ENCODE measurements around the gene DDX46.
A peak's percentile ranks its signal among the peaks of the same experiment; 100 is the strongest.
"Not testable (repeated sequence)": the region's sequence is repeated elsewhere in the genome, so short reads cannot be mapped to it uniquely, and the experiment has no call there.

Gene DDX46

DNA sequence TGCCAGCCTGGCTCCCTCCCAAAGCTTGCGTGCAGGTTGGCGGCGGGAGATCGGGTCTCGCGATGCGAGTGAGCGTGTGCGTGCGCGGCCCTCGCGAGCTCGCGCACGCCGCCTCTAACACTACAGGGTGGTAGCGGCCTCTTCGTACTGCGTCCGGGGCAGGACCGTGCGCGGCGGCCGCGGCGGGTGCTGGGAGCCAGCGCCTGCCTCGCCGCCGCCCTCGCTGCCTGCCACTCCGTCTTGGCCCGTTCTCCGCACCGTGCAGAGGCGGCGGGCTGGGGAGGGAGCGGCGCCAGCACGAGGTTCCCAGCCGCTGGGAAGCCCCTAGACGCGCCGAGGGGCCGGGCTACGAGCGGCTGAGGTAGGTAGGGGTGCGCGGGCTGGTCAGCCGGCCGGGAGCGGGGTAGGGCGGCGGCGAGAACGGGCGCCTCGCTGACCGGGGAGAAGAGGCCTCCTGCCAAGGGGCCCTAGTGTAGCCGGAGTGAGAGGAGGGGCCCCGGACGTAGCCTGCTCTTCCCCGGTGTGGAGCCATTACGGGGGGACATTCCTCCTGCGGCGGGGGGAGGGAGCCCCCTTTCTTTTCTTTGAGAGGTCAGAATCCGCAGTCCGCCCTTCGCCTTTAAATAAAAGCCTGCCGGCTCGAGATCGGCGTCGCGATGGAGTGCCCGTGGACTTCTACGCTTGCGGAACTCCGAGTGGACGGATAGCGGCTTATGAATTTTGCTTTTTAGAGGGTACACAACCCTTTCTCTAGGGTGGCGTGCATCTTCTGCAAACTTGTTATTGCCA lies 87.5 kb downstream of the DDX46 start, which contains the start of gene C5orf24:
Gene C5orf24, plus strand, starts transcription at position 117 of the 789 bp plus-strand sequence. CDS start 8,933 bp downstream, outside the sequence.
- DNase-seq: peak; percentile 84

DNA sequence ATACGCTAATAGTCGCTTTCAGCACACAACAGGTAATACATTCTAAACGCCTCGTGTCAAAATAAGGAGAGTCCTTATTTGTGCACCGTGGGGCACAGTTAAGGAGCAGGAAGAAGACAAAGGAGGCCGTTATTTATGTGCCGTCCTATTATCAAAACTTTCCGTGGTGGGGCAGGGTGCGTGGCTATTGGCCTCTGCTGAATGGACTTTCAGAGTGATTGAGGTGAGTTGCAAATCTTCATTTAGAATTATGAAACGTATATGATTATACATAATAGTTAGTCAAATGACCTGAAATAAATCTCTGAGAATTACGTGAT lies 88.0 kb downstream of the DDX46 start:
- DNase-seq: no peak

DNA sequence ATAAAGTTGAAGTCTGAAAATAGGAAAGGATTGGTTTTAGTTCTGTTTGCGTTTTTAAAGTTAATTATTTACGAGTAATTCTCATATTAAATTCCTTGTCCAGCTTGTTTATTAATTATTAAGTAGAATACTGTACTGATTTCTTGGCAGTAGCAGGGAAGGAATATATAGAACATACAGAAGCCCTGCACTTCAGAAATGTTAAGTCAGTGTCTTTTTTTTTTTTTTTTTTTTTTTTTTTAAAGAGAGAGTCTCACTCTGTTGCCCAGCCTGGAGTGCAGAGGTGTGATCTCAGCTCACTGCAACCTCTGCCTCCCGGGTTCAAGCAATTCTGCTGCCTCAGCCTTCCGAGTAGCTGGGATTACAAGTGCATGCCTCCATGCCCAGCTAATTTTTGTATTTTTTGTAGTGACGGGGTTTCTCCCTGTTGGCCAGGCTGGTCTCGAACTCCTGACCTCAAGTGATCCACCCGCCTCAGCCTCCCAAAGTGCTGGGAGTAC lies 90.9 kb downstream of the DDX46 start:
- DNase-seq: not testable (repeated sequence)

DNA sequence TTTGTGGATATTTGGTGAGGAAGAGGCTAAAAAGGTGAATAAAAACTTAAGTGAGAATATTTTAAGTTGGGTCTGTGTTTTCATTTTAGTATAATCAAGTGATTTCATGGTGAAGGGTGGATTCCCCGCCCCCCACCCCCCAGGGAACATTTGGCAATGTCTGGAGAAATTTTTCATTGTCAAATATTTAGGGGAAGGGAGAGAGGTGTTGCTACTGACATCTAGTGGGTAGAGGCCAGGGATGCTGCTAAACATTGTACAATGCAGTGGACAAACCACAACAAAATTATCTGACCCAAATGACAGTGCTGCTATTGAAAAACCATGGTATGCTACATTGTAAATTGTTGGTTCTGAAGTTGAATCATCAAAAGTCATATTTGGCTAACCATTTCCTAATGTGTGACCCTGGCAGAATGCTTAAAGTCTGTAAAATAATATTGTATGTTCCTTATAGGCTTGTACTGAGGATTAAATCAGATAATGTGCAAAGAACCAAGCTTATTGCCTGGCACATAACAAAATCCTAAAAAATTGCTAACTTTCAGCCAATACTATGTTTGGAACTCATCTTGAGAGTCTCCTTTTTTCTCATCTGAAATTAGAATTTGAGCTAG lies 92.8 kb downstream of the DDX46 start:
- DNase-seq: no peak

DNA sequence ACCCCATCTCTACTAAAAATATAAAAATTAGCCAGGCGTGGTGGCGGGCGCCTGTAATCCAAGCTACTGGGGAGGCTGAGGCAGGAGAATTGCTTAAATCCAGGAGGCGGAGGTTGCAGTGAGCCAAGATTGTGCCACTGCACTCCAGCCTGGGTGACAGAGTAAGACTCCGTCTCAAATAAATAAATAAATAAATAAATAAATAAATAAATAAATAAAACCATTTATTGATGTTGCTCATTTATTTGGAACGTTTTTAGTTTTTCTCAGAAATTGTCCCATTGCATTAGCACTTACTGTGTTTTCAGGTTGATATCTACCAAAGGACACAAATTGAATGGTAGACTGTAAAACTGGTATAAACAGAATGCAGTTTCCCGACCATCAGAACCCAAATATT lies 97.9 kb downstream of the DDX46 start:
- DNase-seq: not testable (repeated sequence)

DNA sequence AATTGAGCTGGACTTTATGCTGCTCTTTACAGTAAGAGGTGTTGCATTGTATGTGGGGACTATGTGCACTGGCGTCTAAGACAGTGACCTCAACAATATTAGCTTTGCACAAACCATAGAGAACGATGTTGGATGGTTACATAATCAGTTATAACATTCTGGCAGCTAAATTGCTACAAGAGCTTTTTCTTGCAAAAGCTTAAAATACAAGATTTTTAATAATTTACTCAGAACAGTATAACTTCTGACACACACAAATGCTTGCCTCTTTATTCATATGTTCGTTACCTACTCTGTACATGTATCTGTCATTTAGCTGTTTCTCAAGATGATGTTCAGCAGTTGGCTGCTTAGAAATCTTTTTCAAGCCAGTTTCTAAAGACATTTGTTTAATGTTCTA lies 98.8 kb downstream of the DDX46 start:
- no peak for DNase-seq

DNA sequence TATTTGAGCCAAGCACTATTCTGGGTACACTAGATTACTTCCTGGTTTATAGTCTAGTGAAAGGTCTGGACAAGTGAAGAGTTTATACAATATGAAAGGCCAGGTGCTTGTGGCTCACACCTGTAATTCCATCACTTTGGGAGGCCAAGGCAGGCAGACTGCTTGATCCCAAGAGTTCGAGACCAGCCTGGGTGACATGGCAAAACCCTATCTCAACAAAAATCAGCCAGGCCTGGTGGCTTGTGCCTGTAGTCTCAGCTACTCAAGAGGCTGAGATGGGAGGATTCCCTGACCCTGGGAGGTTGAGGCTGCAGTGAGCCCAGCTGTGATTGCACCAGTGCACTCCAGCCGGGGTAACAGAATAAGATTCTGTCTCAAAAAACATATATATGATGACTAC lies 106.1 kb downstream of the DDX46 start:
- no peak for DNase-seq

DNA sequence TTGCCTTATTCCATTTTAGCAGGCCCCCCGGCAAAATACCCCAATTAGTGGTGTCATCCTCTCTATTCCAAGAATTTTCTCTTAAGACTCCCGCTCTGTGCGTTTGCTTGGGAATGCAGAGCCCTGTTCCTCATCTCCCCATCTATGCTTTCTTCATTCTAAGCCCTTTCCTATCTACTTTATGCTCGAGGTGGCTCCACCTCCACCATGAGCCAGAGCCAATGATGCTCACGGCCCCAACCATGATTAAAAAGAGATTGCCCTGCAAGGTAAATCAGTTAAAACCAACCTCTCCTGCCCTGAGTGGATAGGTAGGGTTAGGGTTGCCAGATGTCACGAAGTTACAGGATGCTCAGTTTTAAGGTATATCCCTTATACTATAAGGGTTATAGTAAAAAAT lies 114.9 kb downstream of the DDX46 start:
- no peak for DNase-seq

DNA sequence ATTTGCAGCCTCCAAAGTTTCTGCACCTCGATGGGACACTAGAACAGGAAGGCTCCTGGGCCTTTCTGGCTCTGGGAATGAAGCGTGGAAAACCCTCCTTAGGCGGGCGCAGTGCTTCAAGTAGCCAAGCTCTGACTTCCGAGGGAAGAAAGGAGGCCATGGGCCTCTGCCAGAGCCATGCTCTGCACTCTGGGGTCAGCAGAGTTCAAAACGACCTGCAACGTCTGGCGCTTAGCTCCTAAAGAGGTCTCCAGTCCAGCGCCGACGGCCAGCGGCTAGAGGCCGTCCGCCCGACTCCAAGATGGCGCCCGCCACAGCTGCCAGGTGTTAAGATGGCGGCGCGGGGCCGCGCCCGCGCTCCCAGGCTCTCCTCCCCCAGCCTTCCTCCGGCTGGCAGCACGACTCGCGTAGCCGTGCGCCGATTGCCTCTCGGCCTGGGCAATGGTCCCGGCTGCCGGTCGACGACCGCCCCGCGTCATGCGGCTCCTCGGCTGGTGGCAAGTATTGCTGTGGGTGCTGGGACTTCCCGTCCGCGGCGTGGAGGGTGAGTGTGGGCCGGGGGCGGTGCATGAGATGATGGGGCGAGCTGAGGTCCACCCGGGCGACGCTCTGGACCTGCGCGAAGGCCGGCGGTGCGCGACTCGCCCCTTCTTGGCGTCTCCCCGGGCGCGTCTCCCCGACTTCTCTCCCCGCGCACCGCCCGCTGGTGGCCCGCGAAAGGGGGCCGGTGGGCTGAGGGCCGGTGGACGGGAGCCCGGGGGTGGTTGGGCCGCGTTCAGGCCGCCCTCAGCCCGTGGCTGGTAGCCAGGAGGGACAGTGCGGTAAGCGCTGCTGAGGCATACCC lies 115.6 kb downstream of the DDX46 start, which contains the start of gene TXNDC15:
Gene TXNDC15, plus strand, starts transcription at position 385 of the 844 bp plus-strand sequence. Its CDS starts 57 bp downstream, at position 442.
- peak; percentile 77 for DNase-seq

DNA sequence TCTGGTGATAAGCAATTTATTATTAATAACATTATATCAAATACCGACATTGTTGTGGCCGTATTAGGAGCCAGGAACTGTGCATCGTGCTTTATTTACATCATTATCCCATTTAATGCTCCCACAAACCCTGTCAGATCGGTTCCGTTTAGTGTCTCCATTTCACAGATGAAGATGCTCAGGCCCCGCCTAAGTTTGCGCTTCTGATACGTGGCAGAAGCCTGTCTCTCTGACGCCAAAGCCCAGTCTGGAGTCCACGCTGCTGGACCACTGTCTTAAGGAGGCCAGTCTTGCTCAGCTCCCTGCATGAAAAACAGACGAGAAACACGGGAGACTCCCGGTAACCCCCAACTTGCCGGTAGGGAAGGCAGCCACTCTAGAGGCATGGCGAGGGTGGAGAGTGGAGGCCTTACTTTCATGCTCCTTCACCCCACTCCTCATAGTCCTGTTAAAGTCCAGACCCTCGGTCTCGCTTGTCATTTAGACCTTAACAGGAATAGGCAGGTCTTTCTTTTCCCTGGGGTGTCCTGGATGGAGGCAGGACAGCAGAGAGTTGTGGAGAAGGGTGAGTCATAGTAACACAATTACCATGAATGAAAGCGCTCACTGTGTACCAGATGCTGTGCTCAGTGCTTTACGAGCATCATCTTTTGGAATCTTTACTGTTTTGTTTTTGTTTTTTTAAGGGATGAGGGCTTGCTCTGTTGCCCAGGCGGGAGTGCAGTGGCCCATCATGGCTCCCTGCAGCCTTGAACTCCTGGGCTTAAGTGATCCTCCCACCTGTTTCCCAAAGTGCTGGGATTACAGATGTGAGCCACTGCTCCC lies 116.5 kb downstream of the DDX46 start:
- peak; percentile 19 for DNase-seq

DNA sequence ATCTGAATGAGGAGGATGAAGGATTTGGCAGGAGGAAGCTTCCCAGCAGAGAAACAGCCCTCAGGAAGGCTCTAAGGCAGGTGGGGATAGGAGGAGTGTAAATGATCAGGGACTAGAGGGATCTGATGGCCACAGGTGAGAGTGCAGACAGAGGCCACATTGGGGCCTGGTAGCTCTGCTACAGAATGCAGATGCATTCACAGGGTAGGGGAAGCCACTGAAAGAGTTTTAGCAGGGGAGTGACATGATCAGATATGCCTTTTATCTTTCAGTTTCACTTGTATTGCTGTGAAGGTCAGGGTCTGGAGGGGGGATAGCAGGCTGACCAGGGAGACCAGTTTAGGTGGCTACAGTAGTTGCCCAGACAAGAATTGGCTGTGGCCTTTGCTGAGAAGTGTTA lies 118.6 kb downstream of the DDX46 start:
- DNase-seq: no peak

DNA sequence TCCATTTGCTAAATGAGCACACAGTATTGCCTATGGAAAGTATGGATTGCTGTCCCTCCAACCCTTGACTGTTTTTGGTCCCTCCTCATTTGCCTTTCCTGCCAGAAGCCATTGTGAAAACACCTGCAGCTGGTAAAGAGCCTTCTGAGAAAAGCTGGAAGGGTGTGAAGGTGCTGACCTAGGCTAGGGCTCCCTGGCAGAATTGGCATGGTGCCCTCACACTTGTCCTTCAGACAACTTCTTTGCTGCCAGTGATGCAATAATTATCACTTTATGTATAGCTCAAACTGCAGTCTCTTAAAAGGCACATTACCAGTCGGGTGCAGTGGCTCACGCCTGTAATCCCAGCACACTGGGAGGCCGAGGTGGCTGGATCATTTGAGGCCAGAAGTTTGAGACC lies 119.8 kb downstream of the DDX46 start:
- DNase-seq: no peak

DNA sequence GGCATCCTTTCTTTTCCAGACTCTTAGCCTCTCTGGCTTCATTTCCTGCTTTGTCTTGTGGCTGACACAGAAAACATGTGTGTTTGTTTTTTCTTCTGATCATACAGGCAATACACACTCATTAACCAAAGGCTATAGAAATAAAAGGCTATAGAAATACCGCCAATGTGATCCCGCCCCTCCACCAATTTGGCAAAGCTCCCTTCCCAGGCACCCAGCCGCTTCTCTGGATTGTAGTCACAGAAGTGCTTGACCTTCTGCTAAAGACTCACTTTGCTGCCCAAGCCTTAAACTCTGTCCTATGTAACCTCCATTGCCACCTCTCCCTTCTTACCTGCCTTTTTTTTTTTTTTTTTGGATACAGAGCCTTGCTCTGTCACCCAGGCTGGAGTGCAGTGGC lies 120.9 kb downstream of the DDX46 start:
- no peak for DNase-seq

Data from NCI-H1092 (cell line).